Measurements from ENCODE around the gene TAF5L. TPM values are rescaled to one million over a fixed set of nuclear protein-coding genes. Genes with fewer than 3 reads are reported as not detected.

The TAF5L gene
- total RNA-seq, 1 experiment from 2014 or later: 16.4 TPM

DNA sequence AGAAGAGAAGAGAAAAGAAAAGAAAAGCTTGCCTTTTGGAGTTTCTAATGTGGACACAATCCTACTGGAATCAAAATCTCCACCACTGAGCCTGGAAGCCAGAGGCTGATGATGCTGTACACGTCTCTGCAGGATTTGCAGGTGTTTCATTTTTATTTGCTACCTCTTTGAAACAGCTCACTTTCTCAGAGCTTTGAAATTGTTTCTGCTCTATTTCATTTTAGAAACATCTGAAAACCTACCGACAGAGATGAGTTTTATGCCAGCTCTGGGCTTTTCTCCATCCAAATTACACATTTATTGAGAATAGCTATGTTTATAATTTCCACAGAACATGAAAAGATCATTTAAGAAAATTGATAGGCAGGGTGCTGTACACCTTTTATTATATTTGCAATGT, 46.3 kb upstream of the TAF5L start:
- BruUV-seq (replicated peaks): no TSS peak

DNA sequence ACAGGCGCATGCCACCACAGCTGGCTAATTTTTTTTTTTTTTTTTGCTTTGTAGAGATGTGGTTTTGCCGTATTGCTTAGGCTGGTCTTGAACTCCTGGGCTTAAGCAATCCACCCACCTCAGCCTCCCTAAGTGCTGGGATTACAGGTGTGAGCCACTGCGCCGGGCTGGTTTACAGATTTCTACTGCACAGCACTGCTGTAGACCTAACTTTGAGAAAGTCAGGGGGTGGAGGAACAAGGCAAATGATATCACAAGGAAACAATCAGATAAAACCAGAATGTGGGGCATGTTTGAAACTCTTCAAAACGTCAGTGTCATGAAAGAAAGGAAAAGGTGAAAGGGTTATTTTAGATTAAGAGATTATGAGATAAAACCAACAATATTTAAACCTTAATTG, 45.4 kb upstream of the TAF5L start:
- BruUV-seq (replicated peaks): no TSS peak
- H2AFZ ChIP-seq: no peak overlapping the region
- H3K4me1 ChIP-seq (replicated peaks; ENCODE audit: insufficient read depth): no peaks in the 10 kb centered on the region
- H3K9me2 ChIP-seq (ENCODE audit: insufficient read depth): no peaks in the 10 kb centered on the region
- H3F3A ChIP-seq (ENCODE audit: insufficient read depth, low read depth): no peaks in the 10 kb centered on the region
- TF ChIP-seq, protein P1, sequence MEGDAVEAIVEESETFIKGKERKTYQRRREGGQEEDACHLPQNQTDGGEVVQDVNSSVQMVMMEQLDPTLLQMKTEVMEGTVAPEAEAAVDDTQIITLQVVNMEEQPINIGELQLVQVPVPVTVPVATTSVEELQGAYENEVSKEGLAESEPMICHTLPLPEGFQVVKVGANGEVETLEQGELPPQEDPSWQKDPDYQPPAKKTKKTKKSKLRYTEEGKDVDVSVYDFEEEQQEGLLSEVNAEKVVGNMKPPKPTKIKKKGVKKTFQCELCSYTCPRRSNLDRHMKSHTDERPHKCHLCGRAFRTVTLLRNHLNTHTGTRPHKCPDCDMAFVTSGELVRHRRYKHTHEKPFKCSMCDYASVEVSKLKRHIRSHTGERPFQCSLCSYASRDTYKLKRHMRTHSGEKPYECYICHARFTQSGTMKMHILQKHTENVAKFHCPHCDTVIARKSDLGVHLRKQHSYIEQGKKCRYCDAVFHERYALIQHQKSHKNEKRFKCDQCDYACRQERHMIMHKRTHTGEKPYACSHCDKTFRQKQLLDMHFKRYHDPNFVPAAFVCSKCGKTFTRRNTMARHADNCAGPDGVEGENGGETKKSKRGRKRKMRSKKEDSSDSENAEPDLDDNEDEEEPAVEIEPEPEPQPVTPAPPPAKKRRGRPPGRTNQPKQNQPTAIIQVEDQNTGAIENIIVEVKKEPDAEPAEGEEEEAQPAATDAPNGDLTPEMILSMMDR (conservative IDR thresholded peaks at IDR 0.05): no peak
- no peak for TF ChIP-seq EZH2 (IDR thresholded peaks at IDR 0.05; ENCODE audit: low read depth)
- H3K27ac ChIP-seq: no peak overlapping the region
- CTCF ChIA-PET: no interaction called here
- H3K4me2 ChIP-seq: no peak overlapping the region
- no peaks in the 10 kb centered on the region for H3K9me3 ChIP-seq (ENCODE audit: insufficient read depth, low read depth)
- no peaks in the 10 kb centered on the region for H3K27me3 ChIP-seq (ENCODE audit: insufficient read depth, low read depth)
- H3K36me3 ChIP-seq (ENCODE audit: low read depth): no peaks in the 10 kb centered on the region
- H4K20me1 ChIP-seq (ENCODE audit: insufficient read depth): no peaks in the 10 kb centered on the region
- H3K79me2 ChIP-seq (ENCODE audit: low read depth): no peaks in the 10 kb centered on the region
- intact Hi-C loops (cut with micrococcal nuclease; ENCODE audit: unreplicated experiment): no loop called here
- DNase-seq: no peak
- POLR2A ChIA-PET (ENCODE audit: unreplicated experiment): interaction anchor here (0.9 kb wide), 1 partner anchor 399 kb away, joined by 3 read pairs; no protein-coding TSS in a partner anchor
- H3K4me3 ChIP-seq: no peak overlapping the region

More for the DNA sequence above, 46.3 kb upstream of the TAF5L start:
- no peak overlapping the region for H3K4me2 ChIP-seq
- intact Hi-C loops (cut with micrococcal nuclease; ENCODE audit: unreplicated experiment): no loop called here
- no peak for DNase-seq
- H2AFZ ChIP-seq: no peak overlapping the region
- H3K79me2 ChIP-seq (ENCODE audit: low read depth): no peaks in the 10 kb centered on the region
- H3K9me3 ChIP-seq (ENCODE audit: insufficient read depth, low read depth): no peaks in the 10 kb centered on the region
- TF ChIP-seq EZH2 (IDR thresholded peaks at IDR 0.05; ENCODE audit: low read depth): no peak
- TF ChIP-seq, protein P1 (conservative IDR thresholded peaks at IDR 0.05): no peak
- ChIA-PET CTCF (no interaction called here), POLR2A (ENCODE audit: unreplicated experiment) (interaction anchor here (0.7 kb wide), 1 partner anchor 315 kb away, joined by 8 read pairs; no protein-coding TSS in a partner anchor)
- no peaks in the 10 kb centered on the region for H3K4me1 ChIP-seq (replicated peaks; ENCODE audit: insufficient read depth)
- no peaks in the 10 kb centered on the region for H3K27me3 ChIP-seq (ENCODE audit: insufficient read depth, low read depth)
- no peaks in the 10 kb centered on the region for H3F3A ChIP-seq (ENCODE audit: insufficient read depth, low read depth)
- no peaks in the 10 kb centered on the region for H4K20me1 ChIP-seq (ENCODE audit: insufficient read depth)
- no peaks in the 10 kb centered on the region for H3K36me3 ChIP-seq (ENCODE audit: low read depth)
- H3K9me2 ChIP-seq (ENCODE audit: insufficient read depth): no peaks in the 10 kb centered on the region
- no peak overlapping the region for H3K4me3 ChIP-seq
- H3K27ac ChIP-seq: no peak overlapping the region

DNA sequence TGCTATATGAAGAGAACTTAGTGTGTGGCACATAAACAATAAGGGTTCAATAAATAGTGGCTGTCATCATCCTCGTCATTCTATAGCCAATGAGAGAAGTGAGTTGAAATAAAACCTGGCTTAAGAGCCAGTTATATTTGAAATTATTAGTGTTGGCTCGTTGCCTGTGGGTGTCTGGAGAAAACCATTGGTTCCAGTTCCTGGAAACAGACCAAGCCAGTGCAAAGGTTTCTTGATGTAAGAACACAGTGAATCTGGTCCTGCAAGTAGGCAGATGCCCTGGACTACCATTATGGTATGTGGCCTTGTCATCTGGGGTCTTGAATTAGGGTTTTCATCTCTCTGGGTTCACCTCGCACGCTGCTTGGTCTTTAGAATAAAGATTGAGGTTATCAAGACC, 43.4 kb upstream of the TAF5L start:
- intact Hi-C loops (cut with micrococcal nuclease; ENCODE audit: unreplicated experiment): loop anchor here (10.0 kb wide), 1 partner anchor 495 kb away; no protein-coding TSS in a partner anchor

More for the DNA sequence above, 43.4 kb upstream of the TAF5L start:
- H3F3A ChIP-seq (ENCODE audit: insufficient read depth, low read depth): no peaks in the 10 kb centered on the region
- no peak overlapping the region for H2AFZ ChIP-seq
- H3K4me3 ChIP-seq: no peak overlapping the region
- no peak for DNase-seq
- no TSS peak for BruUV-seq (replicated peaks)
- no peaks in the 10 kb centered on the region for H3K4me1 ChIP-seq (replicated peaks; ENCODE audit: insufficient read depth)
- H3K9me3 ChIP-seq (ENCODE audit: insufficient read depth, low read depth): no peaks in the 10 kb centered on the region
- no peak overlapping the region for H3K27ac ChIP-seq
- TF ChIP-seq EZH2 (IDR thresholded peaks at IDR 0.05; ENCODE audit: low read depth): no peak
- TF ChIP-seq, protein P1 (conservative IDR thresholded peaks at IDR 0.05): no peak
- H3K9me2 ChIP-seq (ENCODE audit: insufficient read depth): no peaks in the 10 kb centered on the region
- H3K4me2 ChIP-seq: no peak overlapping the region
- no peaks in the 10 kb centered on the region for H3K79me2 ChIP-seq (ENCODE audit: low read depth)
- no peaks in the 10 kb centered on the region for H3K27me3 ChIP-seq (ENCODE audit: insufficient read depth, low read depth)
- ChIA-PET CTCF (no interaction called here), POLR2A (ENCODE audit: unreplicated experiment) (interaction anchor here (0.6 kb wide), 1 partner anchor 831 kb away, joined by 4 read pairs; no protein-coding TSS in a partner anchor)
- H4K20me1 ChIP-seq (ENCODE audit: insufficient read depth): no peaks in the 10 kb centered on the region
- no peaks in the 10 kb centered on the region for H3K36me3 ChIP-seq (ENCODE audit: low read depth)

Measured in PC-9 (cell line).